NCI-H748 (cell line): ENCODE results near the gene KIFC3.
A peak's percentile ranks its signal among the peaks of the same experiment; 100 is the strongest.
"Not testable (repeated sequence)": the region's sequence is repeated elsewhere in the genome, so short reads cannot be mapped to it uniquely, and the experiment has no call there.

Experiments used
- DNase-seq: peaks from one replicate; lab custom pipeline; 2025; ENCODE audit not compliant: unreplicated experiment; lab: John Stamatoyannopoulos, UW

The KIFC3 gene, protein sequence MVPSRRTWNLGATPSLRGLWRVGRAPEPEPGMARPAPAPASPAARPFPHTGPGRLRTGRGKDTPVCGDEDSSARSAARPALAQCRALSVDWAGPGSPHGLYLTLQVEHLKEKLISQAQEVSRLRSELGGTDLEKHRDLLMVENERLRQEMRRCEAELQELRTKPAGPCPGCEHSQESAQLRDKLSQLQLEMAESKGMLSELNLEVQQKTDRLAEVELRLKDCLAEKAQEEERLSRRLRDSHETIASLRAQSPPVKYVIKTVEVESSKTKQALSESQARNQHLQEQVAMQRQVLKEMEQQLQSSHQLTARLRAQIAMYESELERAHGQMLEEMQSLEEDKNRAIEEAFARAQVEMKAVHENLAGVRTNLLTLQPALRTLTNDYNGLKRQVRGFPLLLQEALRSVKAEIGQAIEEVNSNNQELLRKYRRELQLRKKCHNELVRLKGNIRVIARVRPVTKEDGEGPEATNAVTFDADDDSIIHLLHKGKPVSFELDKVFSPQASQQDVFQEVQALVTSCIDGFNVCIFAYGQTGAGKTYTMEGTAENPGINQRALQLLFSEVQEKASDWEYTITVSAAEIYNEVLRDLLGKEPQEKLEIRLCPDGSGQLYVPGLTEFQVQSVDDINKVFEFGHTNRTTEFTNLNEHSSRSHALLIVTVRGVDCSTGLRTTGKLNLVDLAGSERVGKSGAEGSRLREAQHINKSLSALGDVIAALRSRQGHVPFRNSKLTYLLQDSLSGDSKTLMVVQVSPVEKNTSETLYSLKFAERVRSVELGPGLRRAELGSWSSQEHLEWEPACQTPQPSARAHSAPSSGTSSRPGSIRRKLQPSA

DNA sequence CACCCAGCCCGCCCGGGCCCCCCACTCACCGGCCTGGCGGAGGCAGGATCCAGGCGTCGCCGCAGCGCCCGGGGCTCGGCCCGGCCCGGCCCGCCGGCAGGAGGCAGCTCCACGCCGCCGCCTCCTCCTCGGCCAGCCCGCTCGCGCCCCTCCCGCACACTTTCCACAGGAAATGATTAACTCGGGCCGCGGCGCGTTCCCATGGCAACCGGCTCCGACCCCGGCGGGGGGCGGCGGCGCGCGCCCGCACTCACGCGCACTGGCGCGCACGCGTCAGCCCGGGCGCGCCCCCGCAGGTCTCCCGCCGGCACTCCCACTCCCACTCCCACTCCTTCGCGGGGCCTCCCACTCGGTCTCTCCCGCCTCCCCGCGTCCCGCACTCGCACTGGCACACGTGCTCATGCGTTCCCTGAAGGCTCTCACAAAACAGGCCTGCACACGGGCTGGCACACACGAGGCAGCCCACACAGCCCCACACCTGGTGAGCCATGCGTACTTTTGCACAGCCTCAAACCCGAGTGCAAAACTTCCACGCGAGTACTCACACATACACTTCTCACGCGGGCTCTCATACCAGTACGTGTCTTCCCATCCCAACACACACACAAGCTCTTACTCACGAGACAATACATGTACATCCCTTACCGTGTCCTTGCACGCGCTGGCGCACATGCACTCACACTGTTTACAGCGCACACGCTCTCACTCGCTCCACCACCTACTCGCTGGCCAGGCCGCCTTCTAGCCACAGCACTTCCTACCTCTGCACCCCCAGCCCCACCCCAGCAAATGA is at the start of gene KIFC3:
Gene KIFC3, minus strand, starts transcription at position 151 of the 793 bp plus-strand sequence. CDS start 4,248 bp downstream, outside the sequence.
- peak; percentile 79 for DNase-seq

DNA sequence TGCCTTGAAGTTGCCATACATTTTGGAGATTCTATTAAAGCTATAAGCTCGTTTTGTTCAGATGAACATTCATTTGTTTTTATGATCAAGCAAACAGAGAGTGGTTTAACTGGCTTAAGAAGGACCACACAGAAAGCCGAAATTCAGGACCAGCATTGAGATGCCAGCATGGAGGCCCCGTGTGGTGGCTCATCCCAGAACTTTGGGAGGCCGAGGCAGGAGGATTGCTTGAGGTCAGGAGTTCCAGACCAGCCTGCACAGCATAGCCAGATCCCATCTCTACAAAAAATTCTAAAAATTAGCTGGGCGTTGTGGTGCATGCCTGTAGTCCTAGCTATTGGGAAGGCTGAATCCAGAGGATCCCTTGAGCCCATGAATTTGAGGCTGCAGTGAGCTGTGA is 45.9 kb upstream of the KIFC3 start:
- no peak for DNase-seq

DNA sequence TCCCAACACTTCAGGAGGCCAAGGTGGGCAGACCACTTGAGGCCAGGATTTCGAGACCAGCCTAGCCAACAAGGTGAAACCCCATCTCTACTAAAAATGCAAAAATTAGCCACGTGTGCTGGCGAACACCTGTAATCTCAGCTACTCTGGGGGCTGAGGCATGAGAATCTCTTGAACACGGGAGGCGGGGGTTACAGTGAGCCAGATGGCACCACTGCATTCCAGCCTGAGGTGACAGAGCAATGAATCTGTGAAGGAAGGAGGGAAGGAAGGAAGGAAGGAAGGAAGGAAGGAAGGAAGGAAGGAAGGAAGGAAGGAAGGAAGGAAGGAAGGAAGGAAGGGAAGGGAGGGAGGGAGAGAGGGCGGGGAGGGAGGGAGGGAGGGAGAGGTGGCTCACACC is 44.6 kb upstream of the KIFC3 start:
- not testable (repeated sequence) for DNase-seq

DNA sequence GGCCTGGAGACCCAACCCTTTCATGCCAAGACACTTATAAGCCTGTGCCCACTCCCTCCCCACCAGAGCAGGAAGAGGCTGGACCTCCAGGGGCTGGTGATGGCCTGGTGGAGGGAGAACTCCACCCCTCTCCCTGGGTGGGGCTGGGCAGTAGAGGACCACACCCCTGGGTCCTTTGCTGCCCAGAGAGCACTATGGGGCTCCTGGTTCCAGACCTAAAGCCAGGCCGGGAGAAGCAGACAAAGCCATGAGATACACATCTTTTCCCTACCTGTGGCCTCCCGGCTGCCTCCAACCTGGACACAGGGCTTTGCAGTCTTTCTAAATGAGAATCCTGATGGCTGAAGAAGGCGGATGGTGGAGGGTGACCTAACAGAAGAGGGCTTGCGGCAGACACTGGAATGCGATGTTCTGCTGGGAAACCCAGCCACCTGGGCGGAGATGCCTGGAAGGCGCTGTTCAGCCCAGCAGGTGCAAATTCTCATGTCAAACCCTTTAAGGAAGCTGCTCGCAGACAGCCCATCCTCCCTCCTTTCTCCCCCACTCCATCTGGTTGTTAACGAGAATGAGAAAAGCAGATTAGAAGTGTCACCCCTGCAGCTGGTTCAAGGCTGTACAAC is 43.9 kb upstream of the KIFC3 start:
- DNase-seq = peak; percentile 55

DNA sequence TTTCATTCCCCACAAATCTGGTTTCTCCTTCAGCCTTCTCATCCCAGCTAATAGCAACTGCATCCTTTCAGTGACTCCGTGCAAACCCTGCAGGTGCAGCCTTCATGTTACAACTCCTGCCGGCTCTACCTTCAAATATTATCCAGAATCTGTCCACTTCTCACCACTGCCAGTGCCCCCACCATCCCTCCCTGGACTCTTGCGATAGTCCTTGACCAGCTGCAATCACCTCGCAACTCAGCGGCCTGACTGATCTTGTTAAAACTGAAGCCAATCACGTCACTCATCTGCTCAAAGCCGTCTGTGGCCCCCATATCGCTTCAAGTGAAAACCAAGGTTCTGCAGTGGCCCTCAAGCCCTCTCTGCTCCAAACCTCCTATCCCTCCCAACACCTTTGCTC is 42.8 kb upstream of the KIFC3 start:
- DNase-seq = no peak

DNA sequence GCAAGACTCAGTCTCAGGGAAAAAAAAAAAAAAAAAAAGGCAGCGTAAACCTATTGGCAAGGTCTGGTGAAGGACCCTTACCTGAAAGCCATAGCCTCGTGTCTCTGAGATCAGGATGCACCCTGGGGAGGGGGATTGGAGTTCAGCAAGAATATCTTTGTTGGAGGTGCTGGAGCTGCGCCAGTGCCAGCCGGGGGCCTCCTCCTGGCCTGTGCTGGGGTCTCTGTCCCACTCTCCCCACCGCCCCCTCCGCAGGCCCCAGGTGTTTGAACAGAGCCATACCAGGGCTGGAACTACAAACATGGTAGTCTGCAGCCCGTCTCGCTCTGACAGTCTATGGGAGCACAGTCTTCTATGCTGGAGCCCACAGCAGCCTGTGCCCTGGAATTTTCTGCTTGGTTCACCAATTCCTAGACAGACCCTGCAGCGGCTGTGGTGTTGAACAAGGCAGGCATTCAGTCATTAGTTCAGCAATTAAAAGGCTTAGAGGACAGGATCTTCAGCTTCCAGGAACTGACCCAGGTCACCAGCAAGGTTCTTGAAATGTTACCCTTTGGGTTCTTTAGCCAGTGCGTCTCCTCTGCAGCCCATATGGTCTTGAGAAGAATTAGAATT is 42.2 kb upstream of the KIFC3 start:
- DNase-seq = no peak

DNA sequence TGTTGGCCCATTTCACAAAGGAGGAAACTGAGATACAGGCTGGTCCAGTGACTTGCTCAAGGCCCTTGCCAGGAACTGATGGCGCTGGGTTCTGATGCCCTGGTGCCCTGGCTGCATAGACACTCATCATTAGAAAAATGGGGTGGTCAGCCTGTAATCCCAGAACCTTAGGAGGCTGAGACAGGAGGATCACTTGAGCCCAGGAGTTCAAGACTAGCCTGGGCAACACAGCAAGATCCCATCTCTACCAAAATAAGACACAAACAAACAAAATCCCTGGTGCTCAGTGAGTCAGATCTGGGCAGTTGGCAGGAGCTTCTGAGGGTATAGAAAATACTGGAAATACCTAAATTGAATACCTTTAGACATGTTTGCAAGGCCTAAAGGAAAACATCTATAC is 41.1 kb upstream of the KIFC3 start:
- no peak for DNase-seq

DNA sequence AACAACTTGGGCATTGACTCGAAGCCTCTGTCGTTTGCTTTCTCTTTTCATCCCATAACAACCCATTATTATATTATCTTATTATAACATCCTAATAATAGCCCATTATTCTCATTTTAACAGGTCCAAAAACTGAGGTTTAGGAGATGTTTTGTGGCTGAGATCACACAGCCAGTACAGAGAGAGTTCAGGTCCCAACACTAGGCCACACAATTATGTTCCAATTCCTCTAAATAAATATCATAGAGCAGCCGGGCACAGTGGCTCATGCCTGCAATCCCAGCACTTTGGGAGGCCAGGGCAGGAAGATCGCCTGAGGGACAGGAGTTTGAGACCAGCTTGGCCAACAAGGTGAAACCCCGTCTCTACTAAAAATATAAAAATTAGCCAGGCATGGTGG is 40.3 kb upstream of the KIFC3 start:
- DNase-seq = no peak

DNA sequence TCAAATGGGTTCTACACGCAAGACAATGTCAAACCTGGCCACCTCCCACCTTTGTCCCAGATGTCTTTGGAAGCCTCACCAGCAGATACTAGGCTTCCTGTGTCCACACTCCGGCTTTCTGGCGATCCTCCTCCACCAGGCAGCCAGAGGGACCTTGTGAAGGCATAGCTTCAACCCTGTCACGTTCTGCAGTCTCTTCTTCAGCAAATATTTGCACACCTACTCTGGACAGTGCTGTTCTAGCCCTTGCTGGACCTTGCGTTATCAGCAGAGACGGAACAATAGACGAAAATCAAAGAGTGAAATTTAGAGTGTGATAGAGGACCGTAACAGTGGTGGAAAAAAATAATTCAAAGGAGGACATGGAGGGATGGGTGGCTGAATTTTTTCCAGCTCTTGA is 38.5 kb upstream of the KIFC3 start:
- no peak for DNase-seq

DNA sequence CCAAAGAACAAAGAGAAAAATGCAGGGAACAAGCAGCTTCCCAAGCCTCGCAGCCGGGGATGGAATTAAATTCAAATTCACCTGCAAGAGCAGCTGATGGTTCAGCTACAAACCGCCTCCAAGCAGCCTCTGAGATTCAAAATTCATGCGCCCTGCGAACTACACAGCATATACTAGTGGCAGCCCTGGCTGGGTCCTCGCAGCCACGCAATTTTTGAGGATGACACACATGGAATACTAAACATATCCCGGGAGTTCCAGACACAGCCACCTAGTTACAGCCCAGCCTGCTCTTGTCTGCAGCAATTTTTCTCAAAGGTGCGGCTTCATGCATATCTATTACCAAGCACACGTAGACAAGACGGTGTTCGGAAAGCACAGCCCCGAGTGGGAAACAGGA is 35.9 kb upstream of the KIFC3 start:
- no peak for DNase-seq

DNA sequence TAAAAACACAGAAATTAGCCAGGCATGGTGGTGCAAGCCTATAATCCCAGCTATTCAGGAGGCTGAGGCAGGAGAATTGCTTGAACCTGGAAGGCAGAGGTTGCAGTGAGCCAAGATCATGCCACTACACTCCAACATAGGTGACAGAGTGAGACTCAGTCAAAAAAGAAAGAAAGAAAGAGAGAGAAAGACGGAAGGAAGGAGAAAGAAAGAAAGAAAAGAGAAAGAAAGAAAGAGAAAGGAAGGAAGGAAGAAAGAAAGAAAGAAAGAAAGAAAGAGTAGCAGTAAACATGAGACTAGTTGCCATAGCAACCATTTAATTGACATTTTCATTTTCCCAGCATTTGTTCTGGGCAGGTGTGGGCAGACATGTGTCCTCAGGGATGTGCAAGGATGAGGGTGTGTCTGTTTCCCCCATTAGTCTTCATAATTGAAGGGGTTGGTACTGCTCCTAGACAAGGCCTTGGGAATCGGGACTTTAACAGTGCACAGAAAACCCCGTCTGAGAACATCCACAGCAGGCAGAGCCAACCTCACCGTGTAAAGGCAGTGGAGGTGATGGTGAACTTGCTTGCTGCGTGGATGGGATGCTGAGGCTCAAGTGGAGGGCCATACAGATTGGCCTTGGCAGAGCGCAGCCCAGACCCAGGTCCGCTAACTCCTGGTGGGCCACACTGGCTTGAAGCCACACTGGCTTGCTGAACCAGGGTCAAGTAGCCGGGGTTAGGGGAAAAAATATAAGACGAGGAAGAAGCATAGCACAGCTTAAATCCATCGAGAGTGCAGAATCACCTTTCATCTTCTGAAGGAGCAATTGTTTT is 35.2 kb upstream of the KIFC3 start:
- peak; percentile 89 for DNase-seq

DNA sequence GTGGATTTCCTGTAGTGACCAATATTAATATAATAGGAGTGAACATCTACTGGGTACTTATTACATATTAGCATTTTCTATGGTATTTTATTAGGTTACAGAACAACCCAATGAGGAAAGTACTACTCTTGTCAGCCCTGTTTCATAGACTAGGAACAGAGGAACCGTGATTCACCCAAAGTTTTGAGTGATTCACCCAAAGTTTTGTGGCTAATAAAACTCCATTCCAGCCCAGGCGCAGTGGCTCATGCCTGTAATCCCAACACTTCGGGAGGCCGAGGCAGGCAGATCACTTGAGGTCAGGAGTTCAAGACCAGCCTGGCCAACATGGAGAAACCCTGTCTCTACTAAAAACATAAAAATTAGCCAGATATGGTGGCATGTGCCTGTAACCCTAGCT is 33.1 kb upstream of the KIFC3 start:
- not testable (repeated sequence) for DNase-seq

DNA sequence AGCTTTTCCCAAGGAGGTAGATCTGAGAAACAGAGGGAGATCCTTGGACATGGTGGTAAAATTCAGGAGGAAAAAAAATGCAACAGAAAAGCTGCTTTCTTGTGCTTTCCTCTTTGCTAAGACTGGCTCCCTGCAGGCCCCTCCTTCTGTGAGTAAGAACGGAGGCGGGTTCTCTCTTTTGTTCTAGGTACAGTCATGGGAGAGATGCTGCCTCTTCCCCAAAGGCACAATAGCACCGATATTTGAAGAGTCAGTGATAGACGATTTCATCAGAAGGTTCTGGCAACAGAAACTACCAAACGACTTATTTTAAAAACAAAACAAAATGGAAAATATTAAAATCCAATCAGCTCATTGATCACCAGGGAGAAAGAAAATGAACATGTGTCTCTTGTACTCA is 32.6 kb upstream of the KIFC3 start:
- DNase-seq = no peak

DNA sequence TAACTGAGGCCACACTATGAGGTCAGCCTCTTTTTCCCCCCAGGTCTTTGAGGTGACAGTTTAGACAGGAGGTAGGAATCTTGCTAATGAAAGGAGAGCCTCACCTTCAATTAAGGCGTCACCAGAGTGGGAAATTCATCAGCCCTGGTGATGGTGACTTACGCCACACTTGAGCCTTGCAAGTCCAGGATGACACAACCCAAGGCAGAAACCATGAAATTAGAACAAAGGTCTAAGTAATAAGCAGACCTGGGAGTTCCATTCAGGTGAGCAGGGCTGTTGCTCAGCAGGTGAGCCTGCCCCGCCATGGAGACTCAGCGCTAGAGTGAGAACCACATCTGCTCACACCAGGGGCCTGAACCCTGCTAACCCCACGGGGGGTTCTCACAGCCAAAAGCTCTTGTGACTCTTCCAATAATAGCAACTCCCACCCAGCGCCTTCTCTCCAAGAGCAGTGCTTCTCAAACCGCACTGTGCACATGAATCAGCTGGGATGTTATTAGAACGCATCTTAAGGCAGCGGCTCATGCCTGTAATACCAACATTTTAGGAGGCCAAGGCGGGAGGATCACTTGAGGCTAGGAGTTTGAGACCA is 28.7 kb upstream of the KIFC3 start:
- DNase-seq = peak; percentile 14

DNA sequence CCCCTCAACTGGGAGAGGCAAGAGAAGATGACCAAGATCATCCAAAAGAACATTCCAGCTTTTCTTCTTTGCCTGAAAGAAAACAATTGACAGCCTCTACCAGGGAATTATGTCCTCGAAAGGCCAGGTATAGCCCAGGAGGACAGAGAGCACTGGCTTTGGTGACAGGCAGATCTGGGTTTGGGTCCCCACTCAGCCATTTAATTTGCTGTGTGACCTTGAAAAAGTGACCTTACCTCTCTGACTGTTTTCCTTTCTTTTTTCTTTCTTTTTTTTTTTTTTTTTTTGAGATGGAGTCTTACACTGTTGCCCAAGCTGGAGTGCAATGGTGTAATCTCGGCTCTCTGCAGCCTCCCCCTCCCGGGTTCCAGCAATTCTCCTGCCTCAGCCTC is 27.7 kb upstream of the KIFC3 start:
- no peak for DNase-seq

DNA sequence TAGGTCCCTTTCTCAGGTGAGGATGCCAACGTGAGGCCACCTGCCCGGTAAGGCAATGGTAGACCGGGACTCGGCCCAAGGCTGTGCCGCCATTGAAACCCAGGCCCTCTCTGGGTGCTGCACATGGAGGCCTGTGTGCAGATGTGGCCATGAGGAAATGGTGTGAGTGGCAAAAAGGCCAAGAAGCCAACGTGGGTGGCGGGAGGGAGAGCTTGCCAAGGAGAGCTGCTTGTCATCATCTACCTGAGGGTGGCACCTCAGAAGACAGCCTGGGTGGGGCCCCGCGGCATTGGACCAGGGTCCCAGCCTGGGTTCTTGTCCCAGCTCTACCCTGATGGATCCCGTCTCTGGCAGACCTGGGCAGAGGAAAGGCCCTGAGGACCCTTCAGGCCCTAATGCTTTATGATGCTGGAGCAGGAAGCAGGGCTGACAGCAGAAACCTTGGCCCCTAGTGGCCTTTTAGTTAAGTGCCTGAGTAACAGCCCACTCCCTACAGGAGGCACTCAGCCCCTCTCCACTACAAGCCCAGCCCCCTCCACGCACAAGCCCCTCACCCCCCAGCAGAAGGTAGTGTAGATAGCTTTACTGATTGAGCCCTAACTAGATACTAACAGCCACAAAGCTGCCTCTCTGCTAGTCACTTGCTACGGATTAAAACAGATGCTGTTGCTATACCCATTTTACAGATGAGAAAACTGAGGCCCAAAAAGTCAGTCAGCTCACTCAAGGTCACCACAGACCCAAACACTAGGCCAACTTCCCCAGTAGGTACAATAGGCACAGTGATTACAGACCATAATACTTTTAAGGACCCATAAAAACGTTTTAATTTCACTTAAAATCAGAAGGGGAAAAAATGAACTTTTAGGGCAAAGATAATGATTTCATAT is 26.2 kb upstream of the KIFC3 start:
- no peak for DNase-seq

DNA sequence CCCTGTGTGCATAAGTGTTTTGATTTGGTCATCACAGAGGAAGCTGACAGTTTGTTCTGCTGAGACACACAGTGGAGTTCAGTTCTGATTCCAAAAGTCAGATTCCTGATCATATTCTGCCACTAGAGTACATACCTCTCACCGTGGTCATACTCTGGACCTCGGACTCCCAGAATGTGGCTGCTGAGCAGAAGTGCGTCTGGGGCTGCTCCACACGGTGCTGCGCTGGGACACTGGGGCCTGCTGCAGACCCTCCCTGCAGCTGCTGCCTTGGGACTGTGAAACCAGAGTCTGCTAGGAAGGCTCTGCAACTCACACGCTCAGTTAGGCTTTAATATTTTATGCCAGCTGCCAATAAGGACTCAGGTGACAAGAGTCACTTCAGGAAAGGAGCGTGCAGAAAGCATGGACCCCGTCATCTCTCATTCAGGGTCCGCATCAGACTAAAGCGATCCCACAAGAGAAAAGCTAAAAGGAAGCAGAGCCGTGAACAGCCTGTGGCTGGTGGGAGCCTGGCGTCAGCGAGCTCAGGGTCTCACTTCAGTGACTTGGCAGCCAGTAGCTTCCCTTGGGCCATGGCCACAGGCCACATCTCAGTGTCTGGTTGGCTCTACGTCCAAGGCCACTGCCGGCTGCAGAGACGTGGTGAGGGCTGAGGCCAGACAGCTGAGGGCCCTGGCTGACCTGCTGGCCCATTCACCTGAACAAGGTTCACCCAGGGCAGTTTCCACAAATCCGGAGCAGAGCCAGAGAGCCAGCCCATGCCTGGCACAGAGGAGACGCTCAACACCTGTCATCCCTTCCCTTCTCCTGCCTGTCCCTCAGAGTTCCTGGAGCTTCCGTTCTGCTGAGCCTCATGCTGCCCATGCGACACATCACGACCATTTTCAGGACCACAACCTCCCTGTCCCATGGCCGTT is 24.7 kb upstream of the KIFC3 start:
- DNase-seq = no peak
